HCT116 (cell line): Measurements from ENCODE around the gene OR13J1. TPM values are rescaled to one million over a fixed set of nuclear protein-coding genes. Genes with fewer than 3 reads are reported as not detected.

Source experiments
- ATAC-seq: fragments of 200-7000 bp; cut with Tn5 transposase; 2 replicates; pipeline ENCODE4 v1.9.1; 2020; ENCODE audit warnings: mild to moderate bottlenecking, moderate library complexity
- BruUV-seq: library from RNA; stranded (reverse); fragments of 400-500 nt; replicated peaks from 2 replicates; lab custom pipeline; 2021; lab: Mats Ljungman, UMichigan
- CTCF ChIA-PET: fragments of 300-600 bp; sonication (Branson Sonifier 250); formaldehyde crosslinking; loops from one replicate; lab custom pipeline; 2021; ENCODE audit warnings: antibody characterized with exemption; lab: Charles Lee
- POLR2A ChIA-PET: fragments of 300-600, 350-600 bp; sonication (Branson Sonifier 250); formaldehyde crosslinking; loops from one replicate; lab custom pipeline; 2021; ENCODE audit warnings: antibody characterized with exemption; lab: Charles Lee
- RAD21 ChIA-PET, 2 experiments: fragments of 300-600 bp; sonication (Branson Sonifier 250); formaldehyde crosslinking; loops; one replicate each; lab custom pipeline; 2023; ENCODE audit warnings: low total read pairs in 2 of 2; ENCODE audit not compliant: uncharacterized antibody in 2 of 2, unreplicated experiment in 2 of 2, low non-redundant PET in 1 of 2; lab: Charles Lee
- DNase-seq: peaks from one replicate; pipeline ENCODE4 v3.0.0-alpha.2; 2010; ENCODE audit warnings: low read depth, low spot score
- H2AFZ ChIP-seq: fragments of 200-600 bp; shearing (Covaris generic), sonication (generic); 2 replicates; pipeline ENCODE4 v1.6.1; 2017; ENCODE audit warnings: low read depth, mixed run types, mixed read lengths, antibody characterized with exemption, low read length; ENCODE audit not compliant: poor library complexity, severe bottlenecking
- H3K27ac ChIP-seq: 2 replicates; pipeline ENCODE4 v1.5.1; 2012; ENCODE audit warnings: low read depth, low read length
- H3K27me3 ChIP-seq: fragments of 200-600 bp; sonication (generic); 2 replicates; pipeline ENCODE4 v1.6.1; 2016; ENCODE audit warnings: mixed run types, low read length, mixed read lengths; ENCODE audit not compliant: insufficient read depth
- H3K36me3 ChIP-seq, 2 experiments: fragments of 200-500 bp in 1 of 2; fragments of 200-600 bp in 1 of 2; sonication (Bioruptor generic) in 1 of 2; sonication (generic) in 1 of 2; 2 replicates each; pipeline versions ENCODE4 v1.5.1 to v1.6.1; 2014 to 2016; ENCODE audit warnings: low read length in 2 of 2, inconsistent platforms in 1 of 2, mixed read lengths in 1 of 2, mixed run types in 1 of 2; ENCODE audit not compliant: insufficient read depth in 2 of 2, control insufficient read depth in 1 of 2
- H3K4me1 ChIP-seq, 2 experiments: fragments of 200-600 bp in 1 of 2; sonication (generic) in 1 of 2; 2 replicates each; pipeline versions ENCODE4 v1.5.1 to v1.6.1; 2012 to 2017; ENCODE audit warnings: low read length in 2 of 2, inconsistent platforms in 1 of 2, mild to moderate bottlenecking in 1 of 2, mixed read lengths in 1 of 2, mixed run types in 1 of 2, moderate library complexity in 1 of 2; ENCODE audit not compliant: insufficient read depth in 2 of 2, control insufficient read depth in 1 of 2
- H3K4me2 ChIP-seq: fragments of 200-600 bp; sonication (generic); 2 replicates; pipeline ENCODE4 v1.6.1; 2017; ENCODE audit warnings: mixed run types, low read length, mixed read lengths
- H3K4me3 ChIP-seq, 2 experiments: fragments of 200-600 bp in 1 of 2; sonication (generic) in 1 of 2; replicated peaks in 1 of 2; 2 replicates each; pipeline ENCODE4 v1.5.1; 2011 to 2016; ENCODE audit warnings: low read length in 2 of 2, control low read depth in 1 of 2, low read depth in 1 of 2, mild to moderate bottlenecking in 1 of 2, mixed read lengths in 1 of 2, mixed run types in 1 of 2
- H3K79me2 ChIP-seq: fragments of 200-600 bp; sonication (generic); 2 replicates; pipeline ENCODE4 v1.6.1; 2017; ENCODE audit warnings: mild to moderate bottlenecking, mixed run types, low read length, moderate library complexity, mixed read lengths; ENCODE audit not compliant: insufficient read depth
- H3K9ac ChIP-seq: fragments of 200-600 bp; sonication (generic); 2 replicates; pipeline ENCODE4 v1.6.1; 2016; ENCODE audit warnings: low read length, mixed read lengths
- H3K9me2 ChIP-seq: fragments of 200-600 bp; sonication (generic), shearing (Covaris generic); 2 replicates; pipeline ENCODE4 v1.6.1; 2017; ENCODE audit warnings: mixed run types, mild to moderate bottlenecking, moderate library complexity; ENCODE audit not compliant: insufficient read depth
- H3K9me3 ChIP-seq, 2 experiments: fragments of 200-500 bp in 1 of 2; fragments of 200-600 bp in 1 of 2; sonication (Bioruptor generic) in 1 of 2; sonication (generic) in 1 of 2; 2 replicates each; pipeline ENCODE4 v1.6.1; 2014 to 2017; ENCODE audit warnings: low read length in 2 of 2, mixed read lengths in 2 of 2, inconsistent platforms in 1 of 2, low read depth in 1 of 2, mild to moderate bottlenecking in 1 of 2, mixed run types in 1 of 2, moderate library complexity in 1 of 2; ENCODE audit not compliant: control insufficient read depth in 1 of 2, insufficient read depth in 1 of 2
- H4K20me1 ChIP-seq: fragments of 200-600 bp; sonication (generic), shearing (Covaris generic); 2 replicates; pipeline ENCODE4 v1.6.1; 2017; ENCODE audit warnings: mixed run types, mild to moderate bottlenecking, moderate library complexity; ENCODE audit not compliant: insufficient read depth
- CEBPB ChIP-seq: IDR thresholded peaks from 2 replicates; pipeline ENCODE4 v1.6.1; 2012; ENCODE audit warnings: low read depth
- CTCF ChIP-seq, 3 experiments: fragments of 200-600 bp in 1 of 3; sonication (generic) in 1 of 3; IDR thresholded peaks in 2 of 3; conservative IDR thresholded peaks in 1 of 3; 2 replicates each; pipeline ENCODE4 v1.5.1; 2012 to 2017; ENCODE audit warnings: low read depth in 2 of 3, low read length in 2 of 3, antibody characterized with exemption in 1 of 3, borderline replicate concordance in 1 of 3, control low read depth in 1 of 3, mild to moderate bottlenecking in 1 of 3, mixed read lengths in 1 of 3, mixed run types in 1 of 3, moderate library complexity in 1 of 3; ENCODE audit not compliant: insufficient read depth in 1 of 3
- ELF1 ChIP-seq: IDR thresholded peaks from 2 replicates; pipeline ENCODE4 v1.6.1; 2012; ENCODE audit warnings: low read depth, borderline replicate concordance
- EZH2 ChIP-seq: fragments of 200-600 bp; sonication (generic); IDR thresholded peaks from 2 replicates; pipeline ENCODE4 v1.6.1; 2017; ENCODE audit warnings: antibody characterized with exemption, mixed run types
- JUND ChIP-seq: IDR thresholded peaks from 2 replicates; pipeline ENCODE4 v1.6.1; 2012
- POLR2A ChIP-seq: IDR thresholded peaks from 2 replicates; pipeline ENCODE4 v1.7.0; 2011; ENCODE audit warnings: borderline replicate concordance; ENCODE audit not compliant: insufficient read depth, insufficient read length; ENCODE audit errors: extremely low read depth
- POLR2AphosphoS5 ChIP-seq: IDR thresholded peaks from 2 replicates; pipeline ENCODE4 v1.6.1; 2011; ENCODE audit warnings: mild to moderate bottlenecking, low read depth, low read length, moderate library complexity
- SIN3A ChIP-seq: IDR thresholded peaks from 2 replicates; pipeline ENCODE4 v1.6.1; 2012; ENCODE audit warnings: low read depth
- SP1 ChIP-seq: IDR thresholded peaks from 2 replicates; pipeline ENCODE4 v1.6.1; 2012; ENCODE audit warnings: low read depth
- SRF ChIP-seq: IDR thresholded peaks from 2 replicates; pipeline ENCODE4 v1.6.1; 2012; ENCODE audit warnings: low read depth
- TCF7L2 ChIP-seq: IDR thresholded peaks from 2 replicates; pipeline ENCODE4 v1.7.0; 2011; ENCODE audit warnings: borderline replicate concordance, inconsistent platforms; ENCODE audit not compliant: insufficient read depth, insufficient read length; ENCODE audit errors: extremely low read depth
- YY1 ChIP-seq: IDR thresholded peaks from 2 replicates; pipeline ENCODE4 v1.6.1; 2011; ENCODE audit warnings: low read length, low read depth, moderate library complexity, mild to moderate bottlenecking; ENCODE audit not compliant: insufficient replicate concordance; ENCODE audit errors: extremely low read depth
- ZBTB33 ChIP-seq: IDR thresholded peaks from 2 replicates; pipeline ENCODE4 v1.6.1; 2011; ENCODE audit warnings: mild to moderate bottlenecking, low read length, moderate library complexity; ENCODE audit not compliant: insufficient replicate concordance; ENCODE audit errors: extremely low read depth
- ZFX ChIP-seq: fragments of 450-650 bp; IDR thresholded peaks from 2 replicates; pipeline ENCODE4 v1.6.1; 2017
- intact Hi-C: fragments of 100-400 bp; cut with micrococcal nuclease; formaldehyde crosslinking; loops from 2 replicates; pipeline ENCODE4 v1.10.0; 2022
- total RNA-seq: library from RNA; stranded (reverse); gene quantifications from one replicate; pipeline ENCODE4 v1.2.1, GENCODE V29; 2021; ENCODE audit not compliant: unreplicated experiment
- TF ChIP-seq, protein P1 (sequence below): IDR thresholded peaks from 2 replicates; pipeline ENCODE4 v1.6.1; 2012

OR13J1 gene
- total RNA-seq, 1 experiment from 2014 or later: not detected

DNA sequence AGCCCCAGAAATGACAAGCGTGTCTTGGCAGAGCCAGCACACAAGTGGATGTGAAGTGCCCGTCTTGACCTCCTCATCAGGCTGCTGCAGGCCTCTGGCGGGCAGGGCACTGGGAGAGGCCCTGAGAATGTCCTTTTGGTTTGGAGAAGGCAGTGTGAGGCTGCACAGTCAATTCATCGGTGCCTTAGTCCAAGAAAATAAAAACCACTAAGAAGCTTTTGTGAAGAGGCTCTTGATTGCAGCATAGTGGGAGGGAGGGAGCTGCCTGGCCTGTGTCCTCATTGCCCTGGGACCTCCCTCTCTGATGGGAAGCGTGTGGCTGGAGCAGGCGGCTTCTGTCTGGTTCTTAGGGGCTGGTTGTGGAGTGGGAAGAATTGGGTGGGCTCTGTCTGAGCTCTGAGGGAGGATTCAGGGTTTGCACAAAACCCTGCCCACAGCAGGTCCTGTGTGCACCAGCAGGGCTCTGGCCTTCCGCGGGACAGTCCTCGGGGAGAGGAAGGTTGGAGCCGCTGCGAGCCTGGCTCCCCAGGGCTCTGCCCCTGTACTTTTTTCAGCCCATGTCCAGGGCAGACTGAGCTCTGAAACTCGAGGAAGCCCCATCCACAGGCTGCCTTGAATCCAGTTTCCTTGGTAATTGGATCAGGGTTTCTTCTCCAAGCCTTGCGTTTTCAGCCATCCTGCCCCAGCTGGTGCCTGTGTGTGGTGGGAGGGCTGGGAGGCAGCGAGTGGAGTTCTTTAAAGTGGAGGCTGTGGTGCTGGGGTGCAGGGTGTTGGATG is 36.9 kb upstream of the OR13J1 start:
- TF ChIP-seq SIN3A (no peak), ZFX (no peak), YY1 (no peak), POLR2AphosphoS5 (no peak), TCF7L2 (no peak), EZH2 (no peak), POLR2A (no peak), ZBTB33 (no peak), ELF1 (no peak), CEBPB (no peak), SRF (no peak), CTCF (IDR thresholded peaks at IDR 0.05 in 2 of 3, conservative IDR thresholded peaks at IDR 0.05 in 1 of 3; ENCODE audit: borderline replicate concordance in 1 of 3, insufficient read depth in 1 of 3, low read depth in 2 of 3, low read length in 2 of 3) (no peak), JUND (no peak), SP1 (no peak)
- TF ChIP-seq, protein P1, sequence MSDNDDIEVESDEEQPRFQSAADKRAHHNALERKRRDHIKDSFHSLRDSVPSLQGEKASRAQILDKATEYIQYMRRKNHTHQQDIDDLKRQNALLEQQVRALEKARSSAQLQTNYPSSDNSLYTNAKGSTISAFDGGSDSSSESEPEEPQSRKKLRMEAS: no peak
- Histone ChIP-seq H3K4me3 (peak overlapping the region in 1 of 2 experiments; percentile 47; a peak in 2 of 4 replicates), H2AFZ (no peak overlapping the region), H3K27me3 (no peaks in the 10 kb centered on the region), H3K9me3 (no peaks in the 10 kb centered on the region), H3K27ac (peak overlapping the region; percentile 76), H3K36me3 (no peaks in the 10 kb centered on the region), H3K9me2 (no peaks in the 10 kb centered on the region), H4K20me1 (no peaks in the 10 kb centered on the region), H3K79me2 (no peaks in the 10 kb centered on the region), H3K4me1 (peaks cover 50 to 74% of the 10 kb centered on the region in 2 experiments), H3K4me2 (peak overlapping the region; percentile 78), H3K9ac (peak overlapping the region; percentile 49)
- DNase-seq: no peak
- RAD21 ChIA-PET: no interaction called here
- no peak; the same call in 1 of the 2 replicates for ATAC-seq
- CTCF ChIA-PET: no interaction called here
- no TSS peak for BruUV-seq
- POLR2A ChIA-PET: no interaction called here
- intact Hi-C loops: no loop called here
